ENCODE data around the gene MAPT.

The MAPT gene

GRCh38 chr17:45929344-45929743 is 35.0 kb downstream of the MAPT start:
- no peak for DNase-seq (ENCODE audit: extremely low read depth, low read depth)
- TF ChIP-seq CTCF (IDR thresholded peaks at IDR 0.05; ENCODE audit: low read depth, low read length) = no peak

GRCh38 chr17:45930420-45930951 is 36.1 kb downstream of the MAPT start:
- no peak for TF ChIP-seq CTCF (IDR thresholded peaks at IDR 0.05; ENCODE audit: low read depth, low read length)
- no peak for DNase-seq (ENCODE audit: extremely low read depth, low read depth)

- DNase-seq (ENCODE audit: extremely low read depth, low read depth) = no peak
- TF ChIP-seq CTCF (IDR thresholded peaks at IDR 0.05; ENCODE audit: low read depth, low read length) = no peak
These were observed 37.3 kb downstream of the MAPT start for GRCh38 chr17:45931677-45932076.

GRCh38 chr17:45934044-45934979 is 40.0 kb downstream of the MAPT start:
- DNase-seq (ENCODE audit: extremely low read depth, low read depth) = no peak
- TF ChIP-seq CTCF (IDR thresholded peaks at IDR 0.05; ENCODE audit: low read depth, low read length) = no peak

GRCh38 chr17:45935197-45935709 is 40.9 kb downstream of the MAPT start:
- TF ChIP-seq CTCF (IDR thresholded peaks at IDR 0.05; ENCODE audit: low read depth, low read length) = no peak

GRCh38 chr17:45935710-45936509 is 41.6 kb downstream of the MAPT start:
- no peak for DNase-seq (ENCODE audit: extremely low read depth, low read depth)
- TF ChIP-seq CTCF (IDR thresholded peaks at IDR 0.05; ENCODE audit: low read depth, low read length) = no peak

More at GRCh38 chr17:45935197-45935709, 40.9 kb downstream of the MAPT start:
- no peak for DNase-seq (ENCODE audit: extremely low read depth, low read depth)
